Fibroblast of skin of abdomen (primary cell): ENCODE measurements around the gene CATSPER3.
"Not testable (repeated sequence)": the region's sequence is repeated elsewhere in the genome, so short reads cannot be mapped to it uniquely, and the experiment has no call there.

Experiments
- DNase-seq: peaks from one replicate; pipeline ENCODE4 v3.0.0-alpha.2; 2013

CATSPER3 gene

DNA sequence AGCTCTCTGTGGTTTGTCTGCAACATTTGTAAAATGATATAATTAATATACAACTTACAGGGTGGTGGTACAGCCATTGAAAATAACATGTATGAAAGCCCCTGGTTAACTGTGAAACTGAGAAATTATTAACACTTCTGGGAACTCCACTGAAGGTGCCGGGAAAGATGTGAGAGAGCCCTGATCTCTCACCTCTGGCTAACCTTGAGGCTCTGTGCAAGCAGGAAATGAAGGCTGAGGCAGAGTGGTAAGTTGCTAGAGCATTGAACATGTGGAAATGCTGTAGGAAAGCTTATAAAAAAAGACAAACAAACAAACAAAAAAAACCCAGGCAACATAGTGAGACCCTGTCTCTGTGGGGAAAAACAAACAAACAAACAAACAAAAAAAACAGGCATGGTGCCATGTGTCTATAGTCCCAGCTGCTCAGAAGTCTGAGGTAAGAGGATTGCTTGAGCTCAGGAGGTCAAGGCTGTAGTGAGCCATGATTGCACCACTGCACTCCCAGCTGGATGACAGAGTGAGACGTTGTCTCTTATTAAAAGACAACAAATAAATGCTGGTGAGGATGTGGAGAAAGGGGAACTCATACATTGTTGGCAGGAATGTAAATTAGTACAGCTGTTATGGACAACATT is 7.5 kb downstream of the CATSPER3 start:
- no peak for DNase-seq

DNA sequence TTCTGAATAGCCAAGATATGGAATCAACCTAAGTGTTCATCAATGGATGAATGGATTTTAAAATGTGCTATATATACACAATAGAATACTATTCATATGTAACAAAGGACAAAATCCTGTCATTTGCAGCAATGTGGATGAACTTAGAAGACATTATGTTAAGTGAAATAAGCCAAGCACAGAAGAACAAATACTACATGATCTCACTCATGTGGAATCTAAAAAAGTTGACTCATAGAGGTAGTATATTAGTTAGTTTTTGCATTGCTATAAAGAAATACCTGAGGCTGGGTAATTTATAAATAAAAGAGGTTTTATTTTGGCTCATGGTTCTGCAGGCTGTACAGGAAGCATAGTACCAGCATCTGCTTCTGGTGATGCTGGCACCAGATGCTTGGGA is 8.1 kb downstream of the CATSPER3 start:
- no peak for DNase-seq

DNA sequence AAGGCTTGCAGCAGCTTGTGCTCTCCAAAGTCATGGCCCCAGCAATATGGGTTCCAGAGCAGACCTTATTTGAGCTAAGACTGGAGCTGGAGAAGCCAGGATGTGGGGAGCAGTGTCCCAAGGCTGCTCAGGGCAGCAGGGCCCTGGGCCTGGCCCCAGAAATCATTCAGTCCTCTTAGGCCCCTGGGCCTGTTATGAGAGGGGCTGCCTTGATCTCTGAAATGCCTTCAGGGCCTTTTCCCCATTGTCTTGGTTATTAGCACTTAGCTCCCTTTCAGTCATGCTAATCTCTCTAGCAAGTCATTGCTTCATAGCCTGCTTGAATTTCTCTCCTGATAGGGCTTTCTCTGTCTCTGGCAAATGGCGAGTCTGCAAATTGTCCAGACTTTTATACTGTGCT is 9.1 kb downstream of the CATSPER3 start:
- DNase-seq = no peak

DNA sequence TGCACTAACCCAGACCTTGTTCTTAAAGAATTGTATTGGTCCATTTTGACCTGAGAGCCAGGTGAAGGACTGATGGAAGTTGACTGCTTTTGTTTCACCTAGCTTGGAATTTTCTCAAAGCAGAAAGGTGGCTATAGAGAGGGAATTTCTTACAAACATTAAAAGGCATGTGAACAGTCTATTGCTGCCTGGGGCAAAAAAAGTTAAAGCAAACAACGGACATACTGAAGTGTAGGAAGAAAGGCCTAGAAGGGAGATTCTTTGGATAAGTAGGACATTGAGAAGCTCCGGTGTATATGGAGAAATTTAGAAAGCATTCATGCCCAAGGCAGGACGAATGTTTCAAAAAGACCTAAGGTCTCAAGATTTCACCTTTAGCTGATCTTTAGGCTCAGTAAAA is 11.7 kb downstream of the CATSPER3 start:
- DNase-seq = no peak

DNA sequence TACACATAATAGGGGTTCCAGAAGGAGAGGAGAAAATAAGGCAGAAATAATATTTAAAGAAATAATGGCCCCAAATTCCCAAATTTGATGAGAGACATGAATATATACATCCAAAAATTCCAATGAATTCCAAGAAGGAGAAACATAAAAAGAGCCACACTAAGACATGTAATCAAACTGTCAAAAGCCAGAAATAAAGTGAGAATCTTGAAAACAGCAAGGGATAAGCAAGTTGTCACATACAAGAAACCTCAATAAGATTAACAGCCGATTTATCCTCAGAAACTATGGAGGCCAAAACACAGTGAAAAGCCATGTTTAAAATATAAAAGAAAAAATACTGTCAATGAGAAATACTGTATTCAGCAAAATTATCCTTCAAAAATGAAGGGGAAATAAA is 14.5 kb downstream of the CATSPER3 start:
- DNase-seq = no peak

DNA sequence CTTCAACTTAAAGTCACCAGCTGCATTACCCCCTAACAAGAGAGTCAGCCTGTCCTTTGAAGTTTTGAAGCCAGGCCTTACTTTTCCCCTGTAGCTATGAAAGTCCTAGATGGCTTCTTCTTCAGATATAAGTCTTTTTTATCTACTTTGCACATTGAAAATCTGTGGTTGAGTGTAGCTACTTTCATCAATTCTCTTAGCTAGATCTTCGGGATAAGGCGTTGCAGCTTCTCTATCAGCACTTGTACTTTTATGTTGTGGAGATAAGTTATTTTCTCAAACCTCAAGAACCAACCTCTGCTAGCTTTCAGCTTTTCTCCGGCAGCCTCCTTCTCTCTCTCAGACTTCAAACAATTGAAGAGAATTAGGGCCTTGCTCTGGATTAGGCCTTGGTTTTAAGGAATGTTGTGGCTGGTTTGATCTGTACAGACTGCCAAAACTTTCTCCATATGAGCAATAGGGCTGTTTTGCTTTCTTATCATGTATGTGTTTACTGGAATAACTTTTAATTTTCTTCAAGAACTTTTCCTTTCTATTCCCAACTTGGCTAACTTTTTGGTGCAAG is 21.6 kb downstream of the CATSPER3 start:
- DNase-seq = peak; percentile 42

DNA sequence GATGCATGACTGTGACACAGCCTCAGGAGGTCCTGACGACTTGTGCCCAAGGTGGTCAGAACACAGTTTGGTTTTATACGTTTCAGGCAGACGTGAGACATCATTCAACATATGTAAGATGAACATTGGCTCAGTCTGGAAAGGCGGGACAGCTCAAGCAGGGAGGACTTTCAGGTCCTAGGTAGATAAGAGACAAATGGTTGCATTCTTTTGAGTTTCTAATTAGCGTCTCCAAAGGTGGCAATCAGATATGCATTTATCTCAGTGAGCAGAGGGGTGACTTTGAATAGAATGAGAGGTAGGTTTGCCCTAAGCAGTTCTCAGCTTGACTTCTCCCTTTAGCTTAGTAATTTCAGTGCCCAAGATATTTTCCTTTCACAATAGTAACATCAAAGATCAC is 22.5 kb downstream of the CATSPER3 start:
- DNase-seq = not testable (repeated sequence)

DNA sequence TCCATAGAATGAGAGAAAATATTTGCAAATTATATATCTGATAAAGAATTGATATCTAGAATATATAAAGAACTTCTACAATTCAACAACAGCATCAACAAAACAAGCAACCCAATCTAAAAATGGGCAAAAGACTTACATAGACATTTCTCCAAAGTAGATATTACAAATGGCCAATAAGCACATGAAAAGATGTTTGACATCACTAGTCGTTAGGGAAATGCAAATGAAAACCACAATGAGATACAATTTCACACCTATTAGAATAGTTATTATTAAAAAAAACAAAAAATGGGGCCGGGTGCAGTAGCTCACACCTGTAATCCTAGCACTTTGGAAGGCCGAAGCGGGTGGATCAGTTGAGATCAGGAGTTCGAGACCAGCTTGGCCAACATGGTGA is 24.4 kb downstream of the CATSPER3 start:
- no peak for DNase-seq

DNA sequence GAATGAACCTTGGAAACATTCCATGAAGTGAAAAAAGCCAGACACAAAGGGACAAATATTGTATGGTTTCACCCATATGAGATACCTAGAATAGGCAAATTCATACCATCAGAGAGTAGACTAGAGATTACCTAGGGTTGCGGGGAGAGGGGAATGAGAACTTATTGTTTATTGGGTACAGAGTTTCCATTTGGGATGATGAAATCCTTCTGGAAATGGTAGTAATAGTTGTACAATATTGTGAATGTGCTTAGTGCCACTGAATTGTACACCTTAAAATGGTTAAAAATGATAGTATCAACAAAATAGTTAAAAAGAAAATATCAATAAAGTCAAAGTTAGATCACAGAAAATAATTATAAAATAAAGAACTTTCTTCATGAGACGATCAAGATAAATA is 25.5 kb downstream of the CATSPER3 start:
- no peak for DNase-seq

DNA sequence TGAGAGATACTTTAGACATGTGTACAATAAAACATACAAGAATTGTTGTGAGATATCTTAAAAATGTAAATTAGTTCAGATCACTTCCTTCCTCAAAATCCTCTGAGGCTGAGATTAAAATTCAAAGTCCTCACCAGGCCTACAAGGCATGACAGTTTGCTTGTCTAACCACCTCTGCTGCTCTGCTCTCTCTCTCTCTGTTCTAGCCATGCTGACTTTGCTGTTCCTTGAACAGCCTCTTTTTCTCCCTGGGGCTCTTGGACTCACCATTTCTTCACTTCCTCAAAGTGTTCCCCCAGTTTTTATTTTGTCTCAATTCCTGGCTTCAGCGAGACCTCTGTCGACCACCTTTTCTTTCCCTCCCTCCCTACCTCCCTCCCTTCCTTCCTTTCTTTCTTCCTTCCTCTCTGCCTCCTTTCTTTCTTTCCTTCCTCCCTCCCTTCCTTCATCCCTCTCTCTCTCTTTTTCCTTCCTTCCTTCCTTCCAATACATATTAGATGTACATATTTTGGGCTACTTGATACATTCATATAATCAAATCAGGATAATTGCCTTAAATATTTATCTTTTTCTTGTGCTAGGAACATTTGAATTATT is 27.0 kb downstream of the CATSPER3 start:
- DNase-seq = no peak

DNA sequence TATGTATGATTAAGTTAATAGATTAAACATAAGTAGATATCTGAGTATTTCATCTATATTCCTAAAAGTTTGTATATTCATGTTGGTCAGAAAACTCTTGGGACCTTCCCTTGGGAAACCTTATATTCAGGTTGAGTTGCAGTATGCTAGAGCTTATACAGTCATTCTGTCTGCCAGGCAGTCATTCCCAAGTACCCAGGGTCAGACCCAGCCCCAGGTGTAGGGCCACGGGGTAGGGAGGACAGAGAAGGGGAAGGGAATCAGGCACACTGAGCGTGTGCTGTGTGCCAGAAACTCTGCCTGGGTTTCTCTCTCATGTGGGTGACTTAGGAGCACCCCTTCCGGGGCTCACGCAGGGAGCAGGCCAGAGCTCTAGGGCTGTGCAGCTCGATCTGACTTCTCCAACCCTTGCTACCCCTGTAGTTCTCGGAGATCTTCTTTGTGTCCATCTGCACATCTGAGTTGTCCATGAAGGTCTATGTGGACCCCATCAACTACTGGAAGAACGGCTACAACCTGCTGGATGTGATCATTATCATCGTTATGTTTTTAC is 28.2 kb downstream of the CATSPER3 start:
- no peak for DNase-seq

DNA sequence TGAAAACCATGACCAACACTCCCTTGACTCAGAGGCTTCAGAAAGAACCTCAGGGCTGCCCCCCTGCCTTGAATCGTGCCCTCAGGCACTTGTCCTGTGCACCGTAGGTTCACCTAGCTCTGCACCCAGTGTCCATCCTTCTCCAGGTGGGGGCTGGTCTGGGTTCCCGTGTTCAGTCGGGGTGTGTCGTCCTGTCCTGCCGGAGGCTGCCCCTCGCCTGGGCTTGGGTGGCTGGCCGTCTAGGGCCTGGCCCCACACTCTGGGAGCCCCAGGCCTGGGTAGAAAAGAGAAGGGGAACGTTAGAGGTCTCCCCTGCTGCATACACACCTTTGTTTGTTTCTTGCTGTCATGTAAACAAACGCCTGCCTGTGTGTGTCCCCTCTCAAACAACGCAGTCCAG is 29.3 kb downstream of the CATSPER3 start:
- no peak for DNase-seq

DNA sequence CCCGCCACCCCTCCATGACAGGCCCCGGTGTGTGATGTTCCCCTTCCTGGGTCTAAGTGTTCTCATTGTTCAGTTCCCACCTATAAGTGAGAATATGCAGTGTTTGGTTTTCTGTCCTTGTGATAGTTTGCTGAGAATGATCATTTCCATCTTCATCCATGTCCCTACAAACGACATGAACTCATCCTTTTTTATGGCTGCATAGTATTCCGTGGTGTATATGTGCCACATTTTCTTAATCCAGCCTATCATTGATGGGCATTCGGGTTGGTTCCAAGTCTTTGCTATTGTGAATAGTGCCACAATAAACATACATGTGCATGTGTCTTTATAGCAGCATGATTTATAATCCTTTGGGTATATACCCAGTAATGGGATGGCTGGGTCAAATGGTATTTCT is 30.4 kb downstream of the CATSPER3 start:
- not testable (repeated sequence) for DNase-seq

DNA sequence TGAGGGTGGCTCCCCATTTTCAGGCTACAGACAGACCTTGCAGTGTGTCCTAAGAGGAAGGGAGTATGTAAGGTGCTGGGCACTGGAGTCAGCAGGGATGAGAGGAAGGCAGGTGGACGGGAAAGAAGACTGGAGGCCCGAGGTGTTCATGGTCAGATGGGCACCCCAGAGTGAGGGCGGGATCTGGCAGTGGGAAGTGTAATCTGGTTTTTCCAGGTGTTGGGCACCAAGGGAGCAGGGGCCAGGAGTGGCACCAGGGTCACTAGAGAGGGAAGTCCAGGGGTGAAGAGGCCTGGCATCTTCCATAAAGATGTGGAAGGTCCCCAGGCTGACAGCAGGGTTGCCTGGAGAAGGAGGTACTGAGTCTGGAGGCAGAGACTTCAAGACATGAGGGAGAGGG is 36.7 kb downstream of the CATSPER3 start:
- DNase-seq = no peak

DNA sequence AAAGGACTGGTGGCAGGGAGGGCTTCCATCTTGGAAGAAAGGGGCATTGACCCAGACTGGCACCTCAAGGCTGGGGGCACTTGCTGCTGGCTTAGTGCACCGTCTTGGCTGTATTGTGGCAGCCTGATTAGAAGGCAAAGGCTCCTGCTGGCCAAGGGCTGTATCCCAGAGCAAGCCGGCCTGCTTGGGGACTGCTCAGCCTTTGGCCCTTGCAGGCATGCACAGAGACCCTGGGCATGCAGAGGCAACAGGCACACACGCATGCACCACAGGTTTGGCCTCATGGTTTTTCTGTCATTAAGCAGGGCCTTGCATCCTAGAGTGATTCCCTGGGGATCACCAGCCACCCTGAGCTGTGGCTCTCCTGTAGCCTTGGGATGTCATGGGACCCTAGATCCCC is 37.4 kb downstream of the CATSPER3 start:
- DNase-seq = no peak

DNA sequence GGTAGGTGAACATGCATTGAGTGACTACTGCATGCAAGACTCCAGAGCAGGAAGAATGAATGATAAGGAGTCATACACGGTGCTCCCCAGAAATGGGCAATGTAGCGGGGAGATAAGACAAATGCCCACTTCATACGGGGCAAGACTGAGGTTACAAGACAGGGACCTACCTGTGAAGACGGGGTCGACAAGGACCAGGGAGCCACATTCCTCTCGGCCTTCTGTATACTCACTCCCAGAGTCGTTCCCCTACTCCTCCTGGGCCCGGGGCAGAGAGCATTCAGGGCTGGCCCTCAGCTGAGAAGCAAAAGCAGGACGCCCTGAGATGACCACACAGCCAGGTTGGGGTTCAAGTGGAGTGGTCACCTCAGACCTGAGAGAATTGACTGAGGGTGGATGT is 39.6 kb downstream of the CATSPER3 start:
- no peak for DNase-seq

DNA sequence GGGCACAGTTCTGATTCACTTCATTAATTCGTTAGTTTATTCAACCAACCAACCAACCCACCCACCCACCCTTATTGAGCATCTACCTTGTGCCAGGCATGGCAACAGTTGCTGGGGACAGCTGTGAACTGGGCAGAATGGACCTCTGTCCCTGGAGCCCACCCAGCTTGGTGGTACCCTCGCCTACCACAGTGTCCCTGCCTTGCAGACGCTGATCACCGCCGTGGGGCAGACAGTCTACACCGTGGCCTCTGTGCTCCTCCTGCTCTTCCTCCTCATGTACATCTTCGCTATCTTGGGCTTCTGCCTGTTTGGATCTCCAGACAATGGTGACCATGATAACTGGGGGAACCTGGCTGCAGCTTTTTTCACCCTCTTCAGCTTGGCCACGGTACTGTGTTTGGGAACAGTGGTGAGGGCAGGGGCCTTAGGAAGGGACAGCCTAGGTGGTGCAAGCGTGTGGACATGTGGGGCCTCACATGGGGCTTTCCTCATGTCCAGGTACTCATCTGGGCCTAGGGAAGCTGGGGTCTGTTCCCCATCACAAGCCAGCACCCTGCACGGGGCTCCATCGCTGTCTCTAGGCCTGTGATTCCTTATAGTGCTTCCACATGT is 40.1 kb downstream of the CATSPER3 start:
- DNase-seq = no peak

DNA sequence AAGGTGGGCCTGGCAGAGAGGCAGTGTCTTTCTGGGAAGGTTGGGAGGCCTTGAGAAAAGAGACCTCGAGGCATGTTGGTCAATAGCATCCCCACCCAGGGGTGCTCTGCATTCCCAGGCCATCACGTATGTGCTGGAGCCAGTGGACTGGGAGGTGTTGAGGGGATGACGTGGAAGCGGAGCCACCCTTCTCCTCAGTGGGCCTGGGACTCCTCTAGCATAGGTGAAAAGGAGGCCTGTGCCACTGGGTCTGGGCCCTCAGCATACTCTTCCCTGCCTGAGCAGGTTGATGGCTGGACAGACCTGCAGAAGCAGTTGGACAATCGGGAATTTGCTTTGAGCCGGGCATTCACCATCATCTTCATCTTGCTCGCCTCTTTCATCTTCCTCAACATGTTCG is 40.8 kb downstream of the CATSPER3 start:
- DNase-seq = no peak

DNA sequence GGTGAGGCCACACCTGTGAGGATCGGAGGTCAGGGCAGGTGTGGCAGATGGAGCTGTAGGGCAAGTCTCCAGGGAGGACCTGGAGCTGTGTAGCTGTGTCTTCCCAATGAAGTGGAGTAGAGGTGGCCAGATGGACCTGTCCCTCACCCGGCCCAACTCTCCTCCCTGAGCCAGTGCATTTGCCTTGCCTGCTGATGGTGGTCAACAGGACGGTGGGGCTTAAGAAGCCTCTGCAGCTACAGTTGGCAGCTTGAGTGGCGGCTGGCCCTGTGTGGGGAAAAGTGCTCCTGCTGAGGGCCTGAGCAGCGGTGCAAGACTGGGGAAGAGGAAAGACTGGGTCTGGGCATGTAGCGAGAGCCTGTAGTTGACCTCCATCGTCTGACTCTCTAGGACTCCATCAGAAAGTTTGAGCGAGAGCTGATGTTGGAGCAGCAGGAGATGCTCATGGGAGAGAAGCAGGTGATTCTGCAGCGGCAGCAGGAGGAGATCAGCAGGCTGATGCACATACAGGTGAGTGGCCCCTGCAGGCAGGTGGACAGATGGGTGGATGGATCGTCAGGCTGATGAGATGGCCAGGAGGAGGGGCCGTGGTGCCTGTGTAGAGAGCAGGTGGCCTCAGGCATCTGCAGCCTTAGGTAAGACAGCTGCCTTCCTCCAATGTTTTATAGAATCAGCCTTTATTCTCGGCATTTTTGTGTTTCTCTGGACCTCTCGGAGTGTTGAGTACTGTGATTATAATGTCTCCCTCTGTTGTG is 41.5 kb downstream of the CATSPER3 start:
- no peak for DNase-seq

DNA sequence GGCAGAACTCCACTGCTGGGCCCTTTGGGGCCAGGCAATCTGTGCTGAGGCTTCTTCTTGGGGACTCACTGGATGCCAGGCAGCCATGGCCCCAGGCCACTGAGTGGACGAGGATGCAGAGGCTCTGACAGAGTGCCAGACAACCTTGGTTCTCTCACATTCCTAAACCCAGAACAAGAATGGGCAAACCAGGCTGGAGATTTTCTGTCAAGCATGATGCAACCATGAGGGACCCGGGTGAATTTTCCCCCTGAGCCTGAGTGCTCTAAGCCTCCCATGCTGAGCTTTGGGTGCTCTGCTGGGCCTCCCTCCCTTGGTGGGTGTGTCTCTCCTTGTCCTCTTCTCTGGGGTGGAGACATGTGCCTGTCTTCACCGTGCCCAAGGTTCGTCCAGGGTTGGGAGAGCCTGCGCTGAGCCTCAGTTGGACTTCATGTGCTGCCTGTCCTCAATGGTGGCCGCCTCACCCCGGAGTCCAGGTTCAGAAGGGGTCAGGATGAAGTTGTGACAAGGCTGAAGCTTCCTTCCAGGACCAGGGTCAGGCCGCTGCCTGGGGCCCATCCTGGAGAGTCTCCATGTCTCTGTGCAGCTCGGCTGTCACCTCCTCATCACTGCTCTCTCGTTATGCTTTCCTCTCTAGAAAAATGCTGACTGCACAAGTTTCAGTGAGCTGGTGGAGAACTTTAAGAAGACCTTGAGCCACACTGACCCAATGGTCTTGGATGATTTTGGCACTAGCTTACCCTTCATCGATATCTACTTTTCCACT is 42.2 kb downstream of the CATSPER3 start:
- DNase-seq = no peak

DNA sequence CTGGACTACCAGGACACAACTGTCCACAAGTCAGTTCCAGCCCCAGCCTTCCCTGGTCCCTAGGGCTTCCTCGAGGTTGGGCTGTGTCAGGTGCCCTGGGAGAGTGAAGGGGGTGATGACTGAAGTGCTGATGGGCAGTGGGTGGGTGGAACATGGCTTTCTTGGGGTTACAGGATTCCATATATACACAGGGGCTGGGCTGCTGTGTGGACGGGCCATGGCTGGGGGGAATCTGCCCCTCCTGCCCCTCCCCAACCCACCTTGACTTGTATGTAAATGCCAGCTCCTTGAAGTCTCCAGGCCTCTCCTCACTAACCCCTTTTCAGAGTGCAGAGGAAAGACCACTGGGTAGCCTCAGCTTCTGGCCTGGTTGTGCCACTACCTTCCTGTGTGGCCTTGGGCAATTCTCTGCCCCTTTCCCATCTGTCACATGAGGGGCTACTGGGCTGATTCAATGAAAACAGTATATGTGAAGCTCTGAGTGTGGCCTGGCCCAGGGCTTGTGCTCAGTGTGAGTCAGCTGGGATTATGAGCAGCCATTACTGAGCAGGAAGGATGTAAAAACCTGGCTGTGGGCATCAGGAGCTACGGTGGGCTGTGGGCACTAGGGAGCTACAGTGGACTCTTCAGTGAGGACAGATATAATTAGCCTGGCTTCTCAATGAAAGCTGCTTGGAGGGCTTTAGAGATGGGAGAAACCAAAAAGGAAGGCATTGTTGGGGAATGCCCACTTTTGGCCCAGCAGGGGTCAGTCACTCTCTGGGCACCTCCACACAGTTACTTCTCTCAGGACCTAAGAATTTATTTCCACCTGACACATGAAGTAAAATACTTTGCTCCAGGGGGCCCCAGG is 43.0 kb downstream of the CATSPER3 start:
- no peak for DNase-seq
